SU-DHL-6 (cell line): ENCODE results near the gene BDKRB2.

Experiments used
- H2AFZ ChIP-seq: fragments of 200-600 bp; sonication (generic); 2 replicates; pipeline ENCODE4 v1.6.1; 2014; ENCODE audit warnings: low read depth, mild to moderate bottlenecking, moderate library complexity, mixed read lengths, antibody characterized with exemption, low read length; ENCODE audit not compliant: severe bottlenecking
- H3F3A ChIP-seq: fragments of 200-600 bp; shearing (Covaris generic); 2 replicates; pipeline ENCODE4 v1.6.0; 2016; ENCODE audit warnings: antibody characterized with exemption, mild to moderate bottlenecking; ENCODE audit not compliant: insufficient read depth
- H3K27ac ChIP-seq: fragments of 200-600 bp; sonication (generic); 2 replicates; pipeline ENCODE4 v1.5.1; 2016; ENCODE audit warnings: low read depth, mild to moderate bottlenecking, low read length, moderate library complexity, mixed read lengths
- H3K27me3 ChIP-seq: fragments of 200-600 bp; sonication (generic), shearing (Covaris generic); 2 replicates; pipeline ENCODE4 v1.6.0; 2014; ENCODE audit warnings: mild to moderate bottlenecking, low read length
- H3K36me3 ChIP-seq: fragments of 200-600 bp; sonication (generic); 2 replicates; pipeline ENCODE4 v1.6.1; 2014; ENCODE audit warnings: mild to moderate bottlenecking, low read length, mixed read lengths
- H3K4me2 ChIP-seq: fragments of 300-600, 200-600 bp; shearing (Covaris generic), sonication (generic); 2 replicates; pipeline ENCODE4 v1.6.0; 2014; ENCODE audit warnings: low read length, low read depth, mild to moderate bottlenecking; ENCODE audit not compliant: poor library complexity, severe bottlenecking
- H3K4me3 ChIP-seq: fragments of 200-600 bp; sonication (generic); 2 replicates; pipeline ENCODE4 v1.5.1; 2014; ENCODE audit warnings: antibody characterized with exemption, low read length, mild to moderate bottlenecking, mixed read lengths; ENCODE audit not compliant: insufficient read depth, poor library complexity, severe bottlenecking
- H3K79me2 ChIP-seq: fragments of 200-600 bp; sonication (generic); 2 replicates; pipeline ENCODE4 v1.6.1; 2014; ENCODE audit warnings: mild to moderate bottlenecking, low read length, moderate library complexity; ENCODE audit not compliant: insufficient read depth
- H3K9ac ChIP-seq: fragments of 200-600 bp; sonication (generic); 2 replicates; pipeline ENCODE4 v1.7.0; 2014; ENCODE audit warnings: mild to moderate bottlenecking, low read length
- H3K9me2 ChIP-seq: fragments of 200-600 bp; sonication (generic); replicated peaks from 2 replicates; pipeline ENCODE4 v1.6.1; 2014; ENCODE audit warnings: low read length; ENCODE audit not compliant: insufficient read depth
- H3K9me3 ChIP-seq: fragments of 200-600 bp; sonication (generic); 2 replicates; pipeline ENCODE4 v1.6.1; 2014; ENCODE audit warnings: low read length, mixed read lengths; ENCODE audit not compliant: insufficient read depth
- H4K20me1 ChIP-seq: fragments of 200-600 bp; sonication (generic); 2 replicates; pipeline ENCODE4 v1.6.1; 2014; ENCODE audit warnings: low read depth, mild to moderate bottlenecking, antibody characterized with exemption, low read length, moderate library complexity, mixed read lengths
- CTCF ChIP-seq: fragments of 200-600 bp; sonication (generic); IDR thresholded peaks from one replicate; pipeline ENCODE4 v1.5.1; 2017; ENCODE audit warnings: antibody characterized with exemption, mild to moderate bottlenecking, low read length, moderate library complexity; ENCODE audit not compliant: insufficient read depth, poor library complexity, severe bottlenecking
- EZH2phosphoT487 ChIP-seq: fragments of 200-600 bp; sonication (generic), shearing (Covaris generic); conservative IDR thresholded peaks from 2 replicates; pipeline ENCODE4 v1.6.1; 2018; ENCODE audit warnings: mild to moderate bottlenecking, antibody characterized with exemption, low read length, moderate library complexity, mixed read lengths

BDKRB2 gene

GRCh38 chr14:96249029-96249428 is 44.4 kb downstream of the BDKRB2 start:
- H3K4me2 ChIP-seq: no peak overlapping the region
- H3K27me3 ChIP-seq: no peaks in the 10 kb centered on the region; the same call in 1 of the 2 replicates
- H3K79me2 ChIP-seq: no peaks in the 10 kb centered on the region
- H3K27ac ChIP-seq: no peak overlapping the region
- no peaks in the 10 kb centered on the region for H4K20me1 ChIP-seq
- no peaks in the 10 kb centered on the region for H3K36me3 ChIP-seq
- no peak overlapping the region for H3K4me3 ChIP-seq
- TF ChIP-seq CTCF (no peak), EZH2phosphoT487 (no peak)
- H3K9me3 ChIP-seq: no peaks in the 10 kb centered on the region
- no peak overlapping the region for H2AFZ ChIP-seq
- H3K9ac ChIP-seq: no peak overlapping the region
- H3F3A ChIP-seq: no peaks in the 10 kb centered on the region
- no peaks in the 10 kb centered on the region for H3K9me2 ChIP-seq

- Histone ChIP-seq H3K27ac (no peak overlapping the region), H3K9me2 (no peaks in the 10 kb centered on the region), H3K9me3 (no peaks in the 10 kb centered on the region), H3F3A (no peaks in the 10 kb centered on the region), H4K20me1 (no peaks in the 10 kb centered on the region), H3K79me2 (no peaks in the 10 kb centered on the region), H3K4me3 (no peak overlapping the region), H3K9ac (no peak overlapping the region), H3K4me2 (no peak overlapping the region), H3K27me3 (no peaks in the 10 kb centered on the region; the same call in 1 of the 2 replicates), H2AFZ (no peak overlapping the region), H3K36me3 (no peaks in the 10 kb centered on the region)
- TF ChIP-seq CTCF (no peak), EZH2phosphoT487 (no peak)
These were observed 45.8 kb downstream of the BDKRB2 start for GRCh38 chr14:96250485-96250884.

GRCh38 chr14:96251656-96252155 is 47.1 kb downstream of the BDKRB2 start:
- H3K36me3 ChIP-seq: no peaks in the 10 kb centered on the region
- no peak overlapping the region for H3K4me2 ChIP-seq
- TF ChIP-seq CTCF (no peak), EZH2phosphoT487 (no peak)
- H3K9me2 ChIP-seq: no peaks in the 10 kb centered on the region
- H4K20me1 ChIP-seq: no peaks in the 10 kb centered on the region
- H2AFZ ChIP-seq: no peak overlapping the region
- no peaks in the 10 kb centered on the region for H3F3A ChIP-seq
- H3K27me3 ChIP-seq: no peaks in the 10 kb centered on the region; the same call in 1 of the 2 replicates
- H3K4me3 ChIP-seq: no peak overlapping the region
- no peaks in the 10 kb centered on the region for H3K9me3 ChIP-seq
- no peaks in the 10 kb centered on the region for H3K79me2 ChIP-seq
- no peak overlapping the region for H3K9ac ChIP-seq
- no peak overlapping the region for H3K27ac ChIP-seq
